ENCODE data around the gene NGRN. TPM values are rescaled to one million over a fixed set of nuclear protein-coding genes. Genes with fewer than 3 reads are reported as not detected.

Gene NGRN
- total RNA-seq, 1 experiment from 2014 or later, result 114 TPM

GRCh38 chr15:90286678-90287077 lies 21.2 kb downstream of the NGRN start:
- Mint-ChIP-seq H3K27ac (ENCODE audit: unreplicated experiment) (no peak overlapping the region), H3K9me3 (ENCODE audit: low read depth, unreplicated experiment) (no peaks in the 10 kb centered on the region), H3K4me3 (ENCODE audit: low read depth, unreplicated experiment) (no peak overlapping the region), H3K36me3 (ENCODE audit: insufficient read depth, unreplicated experiment) (no peaks in the 10 kb centered on the region), H3K27me3 (ENCODE audit: unreplicated experiment) (no peaks in the 10 kb centered on the region), H3K4me1 (ENCODE audit: low read depth, unreplicated experiment) (no peaks in the 10 kb centered on the region)
- TF ChIP-seq CTCF (IDR thresholded peaks at IDR 0.05; ENCODE audit: unreplicated experiment), result peak; percentile 24
- intact Hi-C loops (cut with micrococcal nuclease; ENCODE audit: unreplicated experiment), result loop anchor here (1.0 kb wide), 1 partner anchor 143 kb away; no protein-coding TSS in a partner anchor
- BruUV-seq (replicated peaks), result no TSS peak
- DNase-seq, result peak; percentile 30
- CTCF ChIA-PET, result no interaction called here

GRCh38 chr15:90287101-90287500 lies 21.6 kb downstream of the NGRN start:
- Mint-ChIP-seq H3K4me1 (ENCODE audit: low read depth, unreplicated experiment) (no peaks in the 10 kb centered on the region), H3K27me3 (ENCODE audit: unreplicated experiment) (no peaks in the 10 kb centered on the region), H3K36me3 (ENCODE audit: insufficient read depth, unreplicated experiment) (no peaks in the 10 kb centered on the region), H3K27ac (ENCODE audit: unreplicated experiment) (no peak overlapping the region), H3K9me3 (ENCODE audit: low read depth, unreplicated experiment) (no peaks in the 10 kb centered on the region), H3K4me3 (ENCODE audit: low read depth, unreplicated experiment) (no peak overlapping the region)
- DNase-seq, result no peak
- TF ChIP-seq CTCF (IDR thresholded peaks at IDR 0.05; ENCODE audit: unreplicated experiment), result no peak
- intact Hi-C loops (cut with micrococcal nuclease; ENCODE audit: unreplicated experiment), result no loop called here
- CTCF ChIA-PET, result interaction anchor here (0.7 kb wide), 2 partner anchors 19 to 400 kb away, joined by 3 to 4 read pairs; no protein-coding TSS in a partner anchor
- no TSS peak for BruUV-seq (replicated peaks)

- Mint-ChIP-seq H3K4me1 (ENCODE audit: low read depth, unreplicated experiment) (no peaks in the 10 kb centered on the region), H3K27me3 (ENCODE audit: unreplicated experiment) (no peaks in the 10 kb centered on the region), H3K9me3 (ENCODE audit: low read depth, unreplicated experiment) (no peaks in the 10 kb centered on the region), H3K4me3 (ENCODE audit: low read depth, unreplicated experiment) (no peak overlapping the region), H3K36me3 (ENCODE audit: insufficient read depth, unreplicated experiment) (peaks cover 1% of the 10 kb centered on the region), H3K27ac (ENCODE audit: unreplicated experiment) (no peak overlapping the region)
- intact Hi-C loops (cut with micrococcal nuclease; ENCODE audit: unreplicated experiment), result no loop called here
- CTCF ChIA-PET, result interaction anchor here (0.6 to 0.7 kb wide), 3 partner anchors 20 to 401 kb away, joined by 3 to 4 read pairs (median 4); no protein-coding TSS in a partner anchor
- no TSS peak for BruUV-seq (replicated peaks)
- no peak for DNase-seq
- TF ChIP-seq CTCF (IDR thresholded peaks at IDR 0.05; ENCODE audit: unreplicated experiment), result no peak
These were observed 22.5 kb downstream of the NGRN start for GRCh38 chr15:90287946-90288345.

GRCh38 chr15:90291679-90292356 lies 26.3 kb downstream of the NGRN start:
- intact Hi-C loops (cut with micrococcal nuclease; ENCODE audit: unreplicated experiment), result loop anchor here (2.0 to 5.0 kb wide), 2 partner anchors 187 to 595 kb away; no protein-coding TSS in a partner anchor
- Mint-ChIP-seq H3K27ac (ENCODE audit: unreplicated experiment) (no peak overlapping the region), H3K4me1 (ENCODE audit: low read depth, unreplicated experiment) (peaks cover 11% of the 10 kb centered on the region), H3K4me3 (ENCODE audit: low read depth, unreplicated experiment) (no peak overlapping the region), H3K9me3 (ENCODE audit: low read depth, unreplicated experiment) (no peaks in the 10 kb centered on the region), H3K27me3 (ENCODE audit: unreplicated experiment) (no peaks in the 10 kb centered on the region), H3K36me3 (ENCODE audit: insufficient read depth, unreplicated experiment) (peaks cover 4% of the 10 kb centered on the region)
- BruUV-seq (replicated peaks), result no TSS peak
- TF ChIP-seq CTCF (IDR thresholded peaks at IDR 0.05; ENCODE audit: unreplicated experiment), result no peak
- peak; percentile 59 for DNase-seq
- CTCF ChIA-PET, result interaction anchor here (0.5 to 0.9 kb wide), 2 partner anchors 149 to 221 kb away, joined by 4 read pairs; no protein-coding TSS in a partner anchor

All from Calu3 (cell line).